Stimulated activated CD4-positive, alpha-beta T cell treated with anti-CD3 and anti-CD28 coated beads, Interleukin-4, amount 100 ng/mL, for 1 hour (primary cell): Measurements from ENCODE around the gene SNRNP40.
"Not testable (repeated sequence)": the region's sequence is repeated elsewhere in the genome, so short reads cannot be mapped to it uniquely, and the experiment has no call there.

Experiments used
- DNase-seq: peaks from one replicate; pipeline ENCODE4 v3.0.0-alpha.2; 2020

Gene SNRNP40

GRCh38 chr1:31273619-31274018 lies 23.0 kb downstream of the SNRNP40 start:
- DNase-seq = no peak

DNA sequence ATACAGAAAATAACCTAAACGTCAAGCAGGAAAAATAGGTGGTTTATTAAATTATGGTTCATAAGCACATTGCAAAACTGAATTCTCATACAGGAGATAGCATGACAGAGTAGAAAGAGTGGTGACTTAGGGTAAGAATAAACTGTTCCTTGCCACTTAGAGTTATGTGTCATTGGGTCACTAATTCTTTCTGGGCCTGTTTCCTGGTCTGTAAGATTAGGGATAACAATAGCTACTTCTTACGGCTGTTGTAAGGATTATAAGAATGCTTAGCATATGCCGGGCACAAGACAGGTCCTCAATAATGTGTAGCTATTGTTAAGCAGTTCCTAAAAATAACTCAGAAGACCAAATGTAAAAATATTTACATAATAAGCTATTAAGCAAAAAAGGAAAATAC lies 24.2 kb downstream of the SNRNP40 start:
- DNase-seq = no peak

- DNase-seq = no peak
Measured at GRCh38 chr1:31266547-31266946, 30.0 kb downstream of the SNRNP40 start.

DNA sequence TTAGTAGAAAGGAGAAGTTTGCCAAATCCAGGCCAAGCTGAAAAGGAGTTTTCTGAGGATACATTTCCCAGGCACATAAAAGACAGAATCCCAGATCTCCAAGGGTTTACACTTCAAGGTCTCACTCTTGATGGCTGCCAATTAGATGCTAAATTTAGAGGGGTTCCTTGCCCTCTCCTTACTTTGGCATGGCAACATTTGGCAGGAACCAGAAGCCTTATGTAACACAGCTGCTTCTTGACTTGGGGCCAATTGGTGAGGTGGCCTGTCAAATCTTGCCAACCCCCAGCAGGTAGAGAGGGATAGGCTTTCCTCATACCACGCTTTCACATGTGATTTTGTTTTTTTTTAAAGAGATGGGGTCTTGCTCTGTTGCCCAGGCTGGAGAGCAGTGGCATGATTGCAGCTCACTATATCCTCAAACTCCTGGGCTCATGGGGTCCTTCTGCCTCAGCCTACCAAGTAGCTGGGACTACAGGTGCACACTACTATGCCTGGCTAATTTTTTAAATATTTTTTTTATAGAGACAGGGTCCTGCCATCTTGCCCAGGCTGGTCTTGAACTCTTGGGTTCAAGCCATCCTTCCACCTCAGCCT lies 31.7 kb downstream of the SNRNP40 start:
- DNase-seq = no peak

GRCh38 chr1:31263408-31263807 lies 33.2 kb downstream of the SNRNP40 start:
- no peak for DNase-seq

- not testable (repeated sequence) for DNase-seq
Measured at GRCh38 chr1:31262393-31262792, 34.2 kb downstream of the SNRNP40 start.

DNA sequence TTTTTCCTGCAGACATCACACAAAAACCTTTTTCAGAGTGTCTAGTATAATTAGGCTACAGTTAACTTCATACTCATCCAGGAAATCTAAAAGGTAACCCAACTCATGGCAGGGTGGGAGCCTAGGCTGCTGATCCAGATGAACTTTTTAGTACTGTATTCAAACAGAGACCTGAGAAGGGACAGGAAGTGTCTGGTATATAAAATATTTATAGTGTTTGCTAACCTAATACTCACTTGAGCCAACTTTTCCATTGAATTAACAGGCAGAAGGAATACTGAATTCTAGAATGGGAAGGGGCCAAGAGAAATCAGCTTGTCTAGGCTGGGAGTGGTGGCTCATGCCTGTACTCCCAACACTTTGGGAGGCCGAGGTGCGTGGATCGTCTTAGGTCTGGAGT lies 34.7 kb downstream of the SNRNP40 start:
- no peak for DNase-seq

DNA sequence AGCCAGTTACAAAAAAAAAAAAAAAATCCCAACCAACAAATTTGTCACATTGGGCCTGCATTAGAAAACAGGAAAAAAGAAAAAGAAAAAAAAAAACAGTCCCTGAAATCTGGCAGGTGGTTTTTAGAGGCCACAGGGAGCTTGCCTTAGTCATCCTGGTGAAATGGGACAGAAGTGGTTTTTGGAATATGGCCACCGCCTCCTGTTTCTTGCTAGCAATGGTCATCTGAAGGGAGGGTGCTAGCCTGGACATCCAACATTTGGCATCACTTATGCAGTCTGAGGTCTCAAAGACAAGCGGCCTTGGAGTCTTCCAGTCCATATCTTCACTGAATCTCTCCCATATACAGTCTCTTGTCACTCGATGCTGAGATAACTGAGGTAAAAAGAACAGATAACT lies 36.8 kb downstream of the SNRNP40 start:
- no peak for DNase-seq

- DNase-seq = no peak
Measured at GRCh38 chr1:31258581-31258980, 38.0 kb downstream of the SNRNP40 start.

DNA sequence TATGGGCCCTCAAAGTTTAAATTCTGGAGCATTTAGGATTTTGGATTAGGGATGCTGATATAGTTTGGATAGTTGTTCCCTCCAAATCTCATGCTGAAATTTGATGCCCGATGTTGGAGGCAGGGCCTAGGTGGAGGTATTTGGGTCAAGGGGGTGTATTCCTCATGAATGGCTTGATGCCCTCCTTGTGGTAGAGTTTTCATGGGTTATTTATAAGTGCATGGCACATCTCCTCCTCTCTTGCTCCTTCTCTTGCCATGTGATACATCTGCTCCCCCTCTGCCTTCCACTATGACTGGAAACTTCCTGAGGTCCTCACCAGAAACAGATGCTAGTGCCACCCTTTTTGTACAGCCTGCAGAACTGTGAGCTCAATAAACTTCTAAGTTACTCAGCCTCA lies 39.4 kb downstream of the SNRNP40 start:
- no peak for DNase-seq

DNA sequence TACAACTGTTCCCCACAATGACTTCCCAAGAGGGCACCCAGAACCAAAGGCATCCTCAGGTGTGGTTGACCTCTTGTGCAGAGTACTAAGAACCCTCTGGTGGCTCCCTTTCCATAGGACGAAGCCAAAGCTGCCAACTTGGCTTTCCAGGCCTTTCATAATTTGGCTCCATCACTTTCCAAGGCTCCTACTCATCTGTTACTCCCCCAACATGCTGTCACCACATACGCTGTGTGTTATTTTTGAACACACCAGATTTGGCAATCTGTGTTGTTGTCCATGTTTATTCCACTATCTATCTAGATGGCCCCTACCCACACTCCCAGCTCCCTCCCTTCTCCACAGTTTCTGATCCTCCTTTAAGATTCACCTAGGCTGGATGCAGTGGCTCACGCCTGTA lies 46.7 kb downstream of the SNRNP40 start:
- no peak for DNase-seq

- DNase-seq = no peak
Measured at GRCh38 chr1:31248276-31248675, 48.3 kb downstream of the SNRNP40 start.

DNA sequence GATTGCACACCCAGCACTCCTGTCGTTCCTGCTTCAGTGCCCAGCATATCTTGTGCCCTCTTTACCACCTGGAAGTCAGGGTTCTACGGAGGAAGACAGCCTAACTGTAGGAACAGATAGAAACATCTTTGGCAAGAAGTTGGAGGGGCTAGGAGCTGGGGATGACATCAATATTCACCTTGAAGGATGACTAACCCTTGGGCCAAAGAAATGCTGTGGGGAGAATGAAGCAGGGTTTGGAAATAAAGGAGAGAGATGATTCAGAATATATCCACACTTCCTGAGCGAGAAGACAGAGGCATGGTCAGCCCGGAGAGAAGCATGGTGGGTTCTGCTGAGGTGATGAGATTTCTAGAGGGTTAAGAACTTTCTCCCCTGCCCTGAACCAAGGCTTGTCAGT lies 52.3 kb downstream of the SNRNP40 start:
- no peak for DNase-seq

- DNase-seq = no peak
Measured at GRCh38 chr1:31243501-31244286, 52.9 kb downstream of the SNRNP40 start.

DNA sequence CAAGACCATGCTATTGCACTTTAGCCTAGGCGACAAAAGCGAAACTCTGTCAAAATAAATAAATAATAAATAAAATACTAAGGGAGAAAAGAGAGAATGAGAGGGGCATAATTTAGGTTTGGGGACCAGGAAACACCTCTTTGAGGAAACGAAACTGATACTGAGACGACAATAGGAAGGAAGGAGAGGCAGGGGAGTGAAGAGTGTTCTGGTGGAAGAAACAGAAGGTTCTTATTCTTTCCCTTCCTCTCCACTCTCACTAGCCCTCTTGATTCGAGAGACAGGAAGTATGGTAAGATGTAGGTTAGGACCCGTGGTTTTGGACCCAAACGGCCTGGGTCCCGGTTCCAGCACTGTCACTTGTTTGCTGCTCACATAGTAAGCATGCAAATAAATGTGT lies 55.3 kb downstream of the SNRNP40 start:
- DNase-seq = no peak

GRCh38 chr1:31239653-31240241 lies 56.8 kb downstream of the SNRNP40 start, which contains the start of gene NKAIN1:
TSS of gene NKAIN1 (minus strand) at chr1:31239887. CDS start at chr1:31239547, 340 bp downstream.
- DNase-seq = no peak

GRCh38 chr1:31238986-31239613 lies 57.5 kb downstream of the SNRNP40 start:
- no peak for DNase-seq

GRCh38 chr1:31238612-31238985 lies 58.0 kb downstream of the SNRNP40 start:
- no peak for DNase-seq

- DNase-seq = no peak
Measured at GRCh38 chr1:31234870-31235269, 61.7 kb downstream of the SNRNP40 start.

DNA sequence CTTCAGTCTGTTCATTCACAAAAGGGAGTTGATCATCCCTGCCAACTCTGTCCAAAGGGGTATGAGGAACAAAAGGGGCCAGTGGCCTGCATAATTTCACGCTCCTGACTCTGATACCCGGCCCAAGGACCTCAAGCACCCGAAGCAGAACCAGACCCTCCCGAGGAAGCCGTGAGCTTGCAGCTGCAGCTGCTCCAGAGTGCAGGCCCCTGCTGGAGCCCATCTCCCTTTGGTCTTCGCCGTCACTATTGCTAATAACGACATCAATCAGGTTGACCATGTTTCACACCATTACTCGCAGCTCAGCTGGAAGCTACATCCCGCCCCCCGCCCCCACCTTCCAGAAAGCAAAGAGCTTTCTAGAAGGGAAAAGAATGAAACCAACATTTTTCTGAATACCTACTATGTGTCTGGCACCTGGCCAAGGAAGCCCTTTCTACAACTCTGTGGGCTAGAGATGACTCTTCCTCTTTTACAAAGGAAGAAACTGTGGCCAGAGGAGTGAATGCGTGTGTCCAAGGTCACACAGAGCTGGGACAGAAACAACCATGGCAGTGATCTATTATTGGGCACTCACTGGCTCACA lies 62.4 kb downstream of the SNRNP40 start:
- DNase-seq = no peak

- no peak for DNase-seq
Measured at GRCh38 chr1:31232689-31233088, 63.9 kb downstream of the SNRNP40 start.

GRCh38 chr1:31231802-31232201 lies 64.8 kb downstream of the SNRNP40 start:
- no peak for DNase-seq

- DNase-seq = no peak
Measured at GRCh38 chr1:31230378-31230777, 66.2 kb downstream of the SNRNP40 start.
